ENCODE data around the gene KIAA1671.

DNA sequence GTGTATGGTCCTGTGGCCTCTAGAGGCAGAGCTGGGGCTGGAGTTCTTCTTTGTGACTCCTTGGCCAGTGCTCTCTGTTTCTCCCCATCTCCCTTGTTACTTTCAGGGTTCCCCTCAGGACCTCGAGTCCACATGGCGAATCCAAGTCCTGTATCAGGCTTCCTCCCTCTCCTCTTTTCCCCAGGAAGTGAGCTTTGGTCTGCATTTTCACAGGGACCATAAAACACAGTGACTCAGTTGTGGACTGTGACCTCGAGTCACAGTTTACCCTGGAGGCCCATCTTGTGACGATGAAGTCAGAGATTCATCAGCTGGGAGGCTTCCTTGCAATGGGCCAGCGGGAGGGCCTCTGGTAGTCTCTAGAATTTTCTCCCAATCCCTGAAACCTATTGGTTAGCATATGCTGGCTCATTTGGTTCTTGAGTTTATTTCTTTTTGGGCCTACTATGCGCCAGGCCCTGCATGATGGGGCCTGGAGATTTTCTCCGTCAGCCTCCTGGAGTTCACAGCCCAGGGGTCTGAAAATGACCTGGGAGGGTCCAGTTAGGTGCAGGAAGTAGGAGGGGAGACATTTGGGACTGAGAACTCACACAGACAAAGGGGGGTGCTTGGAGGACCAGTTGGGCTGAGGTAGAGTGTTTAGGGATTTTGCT is 100.8 kb downstream of the KIAA1671 start:
- TF ChIP-seq, protein P1, sequence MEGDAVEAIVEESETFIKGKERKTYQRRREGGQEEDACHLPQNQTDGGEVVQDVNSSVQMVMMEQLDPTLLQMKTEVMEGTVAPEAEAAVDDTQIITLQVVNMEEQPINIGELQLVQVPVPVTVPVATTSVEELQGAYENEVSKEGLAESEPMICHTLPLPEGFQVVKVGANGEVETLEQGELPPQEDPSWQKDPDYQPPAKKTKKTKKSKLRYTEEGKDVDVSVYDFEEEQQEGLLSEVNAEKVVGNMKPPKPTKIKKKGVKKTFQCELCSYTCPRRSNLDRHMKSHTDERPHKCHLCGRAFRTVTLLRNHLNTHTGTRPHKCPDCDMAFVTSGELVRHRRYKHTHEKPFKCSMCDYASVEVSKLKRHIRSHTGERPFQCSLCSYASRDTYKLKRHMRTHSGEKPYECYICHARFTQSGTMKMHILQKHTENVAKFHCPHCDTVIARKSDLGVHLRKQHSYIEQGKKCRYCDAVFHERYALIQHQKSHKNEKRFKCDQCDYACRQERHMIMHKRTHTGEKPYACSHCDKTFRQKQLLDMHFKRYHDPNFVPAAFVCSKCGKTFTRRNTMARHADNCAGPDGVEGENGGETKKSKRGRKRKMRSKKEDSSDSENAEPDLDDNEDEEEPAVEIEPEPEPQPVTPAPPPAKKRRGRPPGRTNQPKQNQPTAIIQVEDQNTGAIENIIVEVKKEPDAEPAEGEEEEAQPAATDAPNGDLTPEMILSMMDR (IDR thresholded peaks at IDR 0.05): no peak
- no peak for TF ChIP-seq POLR2A (IDR thresholded peaks at IDR 0.05)
